B cell (primary cell): ENCODE results near the gene SERPINI2. TPM values are rescaled to one million over a fixed set of nuclear protein-coding genes. Genes with fewer than 3 reads are reported as not detected.

Experiments used
- ATAC-seq: fragments of 200-7000 bp; cut with Tn5 transposase; one replicate; pipeline ENCODE4 v1.10.0; 2021; ENCODE audit warnings: low read depth, mild to moderate bottlenecking, moderate number of reproducible peaks, moderate library complexity
- CTCF ChIA-PET: fragments of 350-600 bp; sonication (Branson Sonifier 250); formaldehyde crosslinking; loops from one replicate; lab custom pipeline; 2021; ENCODE audit warnings: antibody characterized with exemption, inconsistent platforms; lab: Charles Lee
- POLR2A ChIA-PET: fragments of 350-600 bp; sonication (Branson Sonifier 250); formaldehyde crosslinking; loops from one replicate; lab custom pipeline; 2021; ENCODE audit warnings: antibody characterized with exemption; lab: Charles Lee
- DNase-seq: peaks from one replicate; pipeline ENCODE4 v3.0.0; 2013
- H2AFZ ChIP-seq: 2 replicates; pipeline ENCODE4 v1.6.1; 2012; ENCODE audit warnings: mild to moderate bottlenecking, low read depth, low read length; ENCODE audit not compliant: insufficient read depth, poor library complexity, severe bottlenecking
- H3K27ac ChIP-seq, 2 donors: 1 replicate in 1 of 2; 2 replicates in 1 of 2; pipeline ENCODE4 v1.5.1; 2012 to 2013; ENCODE audit warnings: low read length in 2 of 2, mild to moderate bottlenecking in 2 of 2, moderate library complexity in 1 of 2
- H3K27me3 ChIP-seq, 4 experiments: fragments of 200-600 bp in 1 of 4; sonication (generic) in 1 of 4; replicated peaks in 1 of 4; 1 replicate in 2 of 4; 2 replicates in 2 of 4; pipeline versions ENCODE4 v1.6.1 to v1.7.0; 2013 to 2016; ENCODE audit warnings: low read length in 3 of 4, mild to moderate bottlenecking in 2 of 4, mixed read lengths in 1 of 4, moderate library complexity in 1 of 4; ENCODE audit not compliant: insufficient read depth in 4 of 4, control insufficient read depth in 3 of 4; ENCODE audit errors: control extremely low read depth in 1 of 4
- H3K36me3 ChIP-seq, 2 experiments: replicated peaks in 1 of 2; 1 replicate in 1 of 2; 2 replicates in 1 of 2; pipeline versions ENCODE4 v1.6.1 to v1.7.1; 2013; ENCODE audit warnings: low read length in 1 of 2; ENCODE audit not compliant: insufficient read depth in 2 of 2, control insufficient read depth in 1 of 2; ENCODE audit errors: control extremely low read depth in 1 of 2, extremely low read depth in 1 of 2
- H3K4me1 ChIP-seq, 2 donors: fragments of 200-600 bp in 1 of 2; sonication (generic) in 1 of 2; 1 replicate in 1 of 2; 2 replicates in 1 of 2; pipeline versions ENCODE4 v1.5.1 to v1.6.1; 2013 to 2017; ENCODE audit warnings: low read length in 2 of 2; ENCODE audit not compliant: control insufficient read depth in 2 of 2, insufficient read depth in 2 of 2
- H3K4me2 ChIP-seq: replicated peaks from 2 replicates; pipeline ENCODE3; 2012; ENCODE audit warnings: mild to moderate bottlenecking, low read depth, low read length; ENCODE audit not compliant: poor library complexity, severe bottlenecking
- H3K4me3 ChIP-seq, 5 experiments: fragments of 200-600 bp in 1 of 5; sonication (generic) in 1 of 5; 1 replicate in 3 of 5; 2 replicates in 2 of 5; pipeline versions ENCODE4 v1.5.1 to v1.7.0; 2011 to 2016; ENCODE audit warnings: low read length in 4 of 5, mild to moderate bottlenecking in 4 of 5, low read depth in 2 of 5, control low read depth in 1 of 5, moderate library complexity in 1 of 5; ENCODE audit not compliant: insufficient read depth in 1 of 5; ENCODE audit errors: control extremely low read depth in 1 of 5, extremely low read depth in 1 of 5
- H3K79me2 ChIP-seq: fragments of 200-600 bp; sonication (generic); one replicate; pipeline ENCODE4 v1.6.0; 2016; ENCODE audit warnings: low read length; ENCODE audit not compliant: control insufficient read depth, insufficient read depth
- H3K9ac ChIP-seq: fragments of 200-600 bp; sonication (generic); 2 replicates; pipeline ENCODE4 v1.6.1; 2017; ENCODE audit warnings: mild to moderate bottlenecking, low read length, moderate library complexity
- H3K9me3 ChIP-seq, 3 donors: one replicate each; pipeline versions ENCODE4 v1.6.1 to v1.7.1; 2013; ENCODE audit warnings: low read length in 2 of 3; ENCODE audit not compliant: control insufficient read depth in 2 of 3, insufficient read depth in 1 of 3; ENCODE audit errors: control extremely low read depth in 1 of 3
- H4K20me1 ChIP-seq: 2 replicates; pipeline ENCODE4 v1.6.0; 2012; ENCODE audit warnings: mild to moderate bottlenecking, low read length; ENCODE audit not compliant: insufficient read depth, control insufficient read depth, poor library complexity, severe bottlenecking
- H3K27ac Mint-ChIP-seq: one replicate; pipeline ENCODE4 v1.8.0; 2021; ENCODE audit warnings: mixed read lengths
- H3K27me3 Mint-ChIP-seq: one replicate; pipeline ENCODE4 v1.8.0; 2021; ENCODE audit warnings: mixed read lengths
- H3K4me1 Mint-ChIP-seq: one replicate; pipeline ENCODE4 v1.8.0; 2021; ENCODE audit warnings: mixed read lengths
- H3K4me3 Mint-ChIP-seq: one replicate; pipeline ENCODE4 v1.8.0; 2021; ENCODE audit warnings: mixed read lengths
- H3K9me3 Mint-ChIP-seq: one replicate; pipeline ENCODE4 v1.8.0; 2022; ENCODE audit warnings: mixed read lengths; ENCODE audit not compliant: insufficient read depth
- CTCF ChIP-seq: fragments of 200-600 bp; IDR thresholded peaks from one replicate; pipeline ENCODE4 v1.8.0; 2022; ENCODE audit warnings: antibody characterized with exemption, mild to moderate bottlenecking
- EZH2 ChIP-seq: IDR thresholded peaks from 2 replicates; pipeline ENCODE4 v1.6.1; 2012; ENCODE audit warnings: borderline replicate concordance, low read depth, mild to moderate bottlenecking, moderate library complexity, low read length; ENCODE audit not compliant: insufficient read depth, poor library complexity, severe bottlenecking
- WGBS: methylation state at CpG from one replicate; pipeline ENCODE4 v1.1.5; 2013; ENCODE audit warnings: missing lambda C conversion rate; ENCODE audit not compliant: insufficient coverage; 5-methylcytosine and 5-hydroxymethylcytosine counted together
- intact Hi-C: fragments of 100-400 bp; cut with micrococcal nuclease; formaldehyde crosslinking; loops from one replicate; pipeline ENCODE4 v1.10.0; 2022
- polyA plus RNA-seq: library from polyadenylated mRNA; depleted of rRNA; stranded (reverse); fragments of >200 nt; gene quantifications from 2 replicates; pipeline ENCODE4 v1.2.3, GENCODE V29; 2012
- total RNA-seq, 2 donors: library from RNA; stranded (reverse); fragments of 120-200 nt in 1 of 2; gene quantifications; 1 replicate in 1 of 2; 2 replicates in 1 of 2; pipeline versions ENCODE4 v1.2.3 to v1.2.4, GENCODE V29; 2013 to 2022

SERPINI2 gene
- total and polyA plus RNA-seq, 2 donors (not counting 1 experiment from before 2014, with no cell fraction given) = not detected

DNA sequence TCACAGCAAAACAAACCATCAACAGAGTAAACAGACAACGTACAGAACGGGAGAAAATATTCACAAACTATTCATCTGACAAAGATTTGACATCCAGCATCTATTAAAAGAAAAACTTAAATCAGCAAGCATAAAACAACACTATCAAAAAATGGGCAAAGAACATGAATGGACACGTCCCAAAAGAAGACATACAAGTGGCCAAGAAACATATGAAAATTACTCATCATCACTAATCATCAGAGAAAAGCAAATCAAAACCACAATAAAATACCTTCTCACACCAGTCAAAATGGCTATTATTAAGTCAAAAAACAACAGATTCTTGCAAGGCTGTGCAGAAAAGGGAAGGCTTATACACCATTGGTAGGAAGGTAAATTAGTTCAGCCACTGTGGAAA lies 13.7 kb upstream of the SERPINI2 start:
- no peak overlapping the region for H3K4me3 ChIP-seq
- no peaks in the 10 kb centered on the region for H4K20me1 ChIP-seq
- H3K27me3 Mint-ChIP-seq = no peaks in the 10 kb centered on the region
- H3K27ac Mint-ChIP-seq = no peak overlapping the region
- no peaks in the 10 kb centered on the region for H3K36me3 ChIP-seq
- ChIA-PET POLR2A (no interaction called here), CTCF (no interaction called here)
- no peaks in the 10 kb centered on the region for H3K4me1 Mint-ChIP-seq
- no peak overlapping the region for H2AFZ ChIP-seq
- DNase-seq (no peak), ATAC-seq (no peak)
- H3K9me3 Mint-ChIP-seq = peaks cover 9% of the 10 kb centered on the region
- no peaks in the 10 kb centered on the region for H3K4me1 ChIP-seq
- H3K4me3 Mint-ChIP-seq = no peak overlapping the region
- H3K9ac ChIP-seq = no peak overlapping the region
- no peaks in the 10 kb centered on the region for H3K9me3 ChIP-seq
- intact Hi-C loops = no loop called here
- 83% methylated on average over 1 of the region's 3 CpGs for WGBS
- no peaks in the 10 kb centered on the region for H3K27me3 ChIP-seq
- H3K79me2 ChIP-seq = no peaks in the 10 kb centered on the region
- H3K27ac ChIP-seq = no peak overlapping the region
- H3K4me2 ChIP-seq = no peak overlapping the region
- TF ChIP-seq EZH2 (no peak), CTCF (no peak)

DNA sequence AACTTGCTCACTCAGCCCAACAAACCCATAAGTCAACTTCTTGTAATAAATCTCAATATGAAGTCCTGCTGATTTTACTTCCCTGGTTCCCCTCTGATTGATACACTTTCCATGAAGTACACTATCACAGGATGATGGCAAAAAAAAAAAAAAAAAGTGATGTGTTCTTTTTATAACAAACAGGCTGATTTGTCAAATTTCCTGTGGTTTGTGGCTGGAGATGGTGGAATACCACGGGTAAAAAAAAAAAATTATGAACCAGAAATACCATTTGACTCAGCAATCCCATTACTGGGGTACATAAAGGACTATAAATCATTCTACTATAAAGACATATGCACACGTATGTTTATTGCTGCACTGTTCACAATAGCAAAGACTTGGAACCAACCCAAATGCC lies 10.7 kb upstream of the SERPINI2 start:
- no peak overlapping the region for H3K27ac ChIP-seq
- CTCF ChIA-PET = no interaction called here
- no peaks in the 10 kb centered on the region for H3K27me3 Mint-ChIP-seq
- no peak overlapping the region for H2AFZ ChIP-seq
- no peaks in the 10 kb centered on the region for H3K4me1 Mint-ChIP-seq
- peaks cover 9% of the 10 kb centered on the region for H3K9me3 Mint-ChIP-seq
- POLR2A ChIA-PET = no interaction called here
- intact Hi-C loops = no loop called here
- TF ChIP-seq EZH2 = no peak
- TF ChIP-seq CTCF = no peak
- H3K4me3 ChIP-seq = no peak overlapping the region
- ATAC-seq (no peak), DNase-seq (no peak)
- no peaks in the 10 kb centered on the region for H3K9me3 ChIP-seq
- H3K4me2 ChIP-seq = no peak overlapping the region
- H3K4me3 Mint-ChIP-seq = no peak overlapping the region
- H3K27ac Mint-ChIP-seq = no peak overlapping the region
- H3K36me3 ChIP-seq = no peaks in the 10 kb centered on the region
- no peak overlapping the region for H3K9ac ChIP-seq
- H4K20me1 ChIP-seq = no peaks in the 10 kb centered on the region
- H3K27me3 ChIP-seq = no peaks in the 10 kb centered on the region
- H3K79me2 ChIP-seq = no peaks in the 10 kb centered on the region
- no peaks in the 10 kb centered on the region for H3K4me1 ChIP-seq
- WGBS = no CpG with 5 or more reads among the region's 2 CpGs
